IPS DF 6.9 (cell line): ENCODE measurements around the gene C19orf85.
"Not testable (repeated sequence)": the region's sequence is repeated elsewhere in the genome, so short reads cannot be mapped to it uniquely, and the experiment has no call there.

Experiments
- DNase-seq: peaks from one replicate; pipeline ENCODE4 v3.0.0-alpha.2; 2013; ENCODE audit warnings: low read depth, low spot score
- H3K27ac ChIP-seq: one replicate; pipeline ENCODE4 v1.5.1; 2013; ENCODE audit warnings: low read length, control low read depth
- H3K27me3 ChIP-seq: 2 replicates; pipeline ENCODE4 v1.6.1; 2013; ENCODE audit warnings: mild to moderate bottlenecking, low read length; ENCODE audit not compliant: control insufficient read depth, insufficient read depth
- H3K36me3 ChIP-seq: 2 replicates; pipeline ENCODE4 v1.6.1; 2013; ENCODE audit warnings: low read length; ENCODE audit not compliant: control insufficient read depth, insufficient read depth
- H3K4me1 ChIP-seq: 2 replicates; pipeline ENCODE4 v1.6.1; 2013; ENCODE audit warnings: low read length; ENCODE audit not compliant: control insufficient read depth, insufficient read depth
- H3K4me3 ChIP-seq: 2 replicates; pipeline ENCODE4 v1.5.1; 2013; ENCODE audit warnings: mild to moderate bottlenecking, low read length
- H3K9me3 ChIP-seq: 2 replicates; pipeline ENCODE4 v1.6.1; 2013; ENCODE audit warnings: low read length, inconsistent platforms; ENCODE audit not compliant: control insufficient read depth, insufficient read depth
- WGBS: extraction: QIAGEN DNeasy Blood & Tissue Kit; methylation state at CpG from one replicate; pipeline ENCODE4 v1.1.7; 2013; ENCODE audit warnings: mixed read lengths, missing lambda C conversion rate; ENCODE audit not compliant: insufficient read length, insufficient coverage; 5-methylcytosine and 5-hydroxymethylcytosine counted together

C19orf85 gene

GRCh38 chr19:55421281-55421680, 43.3 kb downstream of the C19orf85 start:
- H3K9me3 ChIP-seq, H3K4me3 ChIP-seq, H3K27me3 ChIP-seq, H3K4me1 ChIP-seq, H3K36me3 ChIP-seq, DNase-seq, H3K27ac ChIP-seq: not testable (repeated sequence)
- WGBS = no CpG with 5 or more reads among the region's 4 CpGs

DNA sequence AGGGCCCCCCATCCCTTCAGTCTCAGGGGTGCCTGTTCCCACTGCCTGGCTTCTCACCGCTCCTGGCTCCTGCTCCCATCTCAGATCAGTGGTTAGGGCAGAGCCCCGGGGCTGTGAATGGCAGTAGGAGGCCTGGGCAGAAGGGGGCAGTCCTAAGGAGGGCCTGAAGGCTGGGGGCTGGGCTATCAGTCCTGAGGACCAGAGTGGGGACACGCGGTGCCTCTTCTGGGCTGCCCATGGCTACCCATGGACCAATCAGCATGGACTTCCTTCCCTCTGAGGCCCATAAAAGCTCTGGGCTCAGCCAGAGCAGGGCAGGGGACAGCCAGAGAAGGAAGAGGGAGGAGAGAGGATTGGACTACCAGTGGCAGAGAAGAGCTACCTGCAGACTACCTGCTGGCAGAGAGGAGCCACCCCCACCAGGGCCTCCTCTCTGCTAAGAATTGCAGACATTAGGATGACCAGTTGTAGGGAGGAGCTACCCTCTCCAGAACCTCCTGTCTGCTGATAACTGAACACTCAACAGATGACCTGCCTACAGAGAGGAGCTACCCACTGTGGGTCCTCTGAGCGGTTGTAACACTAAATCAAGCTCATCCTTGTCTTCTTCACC, 44.8 kb downstream of the C19orf85 start:
- no CpG with 5 or more reads among the region's 5 CpGs for WGBS
- no peak overlapping the region for H3K27ac ChIP-seq
- H3K36me3 ChIP-seq = no peaks in the 10 kb centered on the region
- no peaks in the 10 kb centered on the region; the same call in 1 of the 2 replicates for H3K4me1 ChIP-seq
- DNase-seq = no peak
- H3K27me3 ChIP-seq = no peaks in the 10 kb centered on the region
- no peaks in the 10 kb centered on the region for H3K9me3 ChIP-seq
- H3K4me3 ChIP-seq = no peak overlapping the region

GRCh38 chr19:55419103-55419502, 45.4 kb downstream of the C19orf85 start:
- Histone ChIP-seq H3K27me3 (no peaks in the 10 kb centered on the region), H3K4me1 (no peaks in the 10 kb centered on the region; the same call in 1 of the 2 replicates), H3K27ac (no peak overlapping the region), H3K9me3 (no peaks in the 10 kb centered on the region), H3K36me3 (no peaks in the 10 kb centered on the region), H3K4me3 (no peak overlapping the region)
- no CpG with 5 or more reads among the region's 5 CpGs for WGBS
- DNase-seq = no peak

DNA sequence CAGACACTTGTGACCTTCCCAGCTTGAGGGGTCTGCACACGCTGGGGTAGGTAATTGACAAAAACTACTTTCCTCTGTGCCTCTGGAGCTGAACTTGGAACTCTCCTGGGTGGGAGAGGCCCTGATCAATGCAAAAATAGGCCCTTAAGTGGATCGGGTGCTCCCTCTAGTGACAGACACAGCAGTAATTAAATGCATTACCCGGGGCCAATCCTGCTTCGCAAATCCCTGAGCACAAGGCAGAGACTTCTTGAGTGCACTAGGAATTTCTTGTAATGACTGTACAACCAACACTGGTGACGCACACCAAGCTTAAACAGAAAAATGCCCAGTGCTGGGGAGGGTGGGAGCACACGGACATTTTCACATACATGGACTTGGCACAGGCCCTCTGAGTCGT, 46.4 kb downstream of the C19orf85 start:
- Histone ChIP-seq H3K9me3 (no peaks in the 10 kb centered on the region), H3K27me3 (no peaks in the 10 kb centered on the region), H3K4me1 (no peaks in the 10 kb centered on the region), H3K27ac (no peak overlapping the region), H3K36me3 (no peaks in the 10 kb centered on the region), H3K4me3 (no peak overlapping the region)
- no peak for DNase-seq
- WGBS = no CpG with 5 or more reads among the region's 7 CpGs
